Stimulated activated CD4-positive, alpha-beta T cell treated with anti-CD3 and anti-CD28 coated beads, TNF-alpha, amount 100 ng/mL, for 24 hours (primary cell): ENCODE data around the gene UGT1A6.
"Not testable (repeated sequence)": the region's sequence is repeated elsewhere in the genome, so short reads cannot be mapped to it uniquely, and the experiment has no call there.

ENCODE experiments used
- DNase-seq, 3 experiments: peaks; one replicate each; pipeline ENCODE4 v3.0.0-alpha.2; 2020; ENCODE audit warnings: low read depth in 3 of 3

Gene UGT1A6

GRCh38 chr2:233692648-233693047, at the start of gene UGT1A6:
Gene UGT1A6, plus strand, starts transcription at chr2:233692890. Its CDS starts 115 bp downstream, at chr2:233693005.
- DNase-seq: no peak

DNA sequence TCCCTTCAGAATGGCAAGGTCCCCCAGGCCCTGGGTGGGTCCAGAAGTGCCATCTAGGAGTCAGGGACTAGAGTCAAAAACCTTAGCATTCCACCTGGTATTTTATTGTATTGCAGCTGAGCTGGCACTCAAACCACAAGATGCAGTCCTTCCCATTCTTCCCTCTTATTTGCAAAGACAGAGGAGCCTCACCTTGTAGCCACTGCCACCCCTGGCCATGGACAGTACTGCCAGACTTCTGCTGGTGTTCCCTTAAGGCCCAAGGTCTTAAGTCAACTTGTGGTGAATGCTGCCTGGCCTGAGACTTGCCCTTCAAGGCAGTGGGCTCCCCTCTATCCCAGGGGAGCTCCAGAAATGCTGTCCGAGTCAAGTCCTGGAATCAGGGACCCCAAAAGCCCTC, 49.6 kb upstream of the UGT1A6 start:
- DNase-seq: no peak

GRCh38 chr2:233646033-233646432, 46.7 kb upstream of the UGT1A6 start:
- not testable (repeated sequence) for DNase-seq

DNA sequence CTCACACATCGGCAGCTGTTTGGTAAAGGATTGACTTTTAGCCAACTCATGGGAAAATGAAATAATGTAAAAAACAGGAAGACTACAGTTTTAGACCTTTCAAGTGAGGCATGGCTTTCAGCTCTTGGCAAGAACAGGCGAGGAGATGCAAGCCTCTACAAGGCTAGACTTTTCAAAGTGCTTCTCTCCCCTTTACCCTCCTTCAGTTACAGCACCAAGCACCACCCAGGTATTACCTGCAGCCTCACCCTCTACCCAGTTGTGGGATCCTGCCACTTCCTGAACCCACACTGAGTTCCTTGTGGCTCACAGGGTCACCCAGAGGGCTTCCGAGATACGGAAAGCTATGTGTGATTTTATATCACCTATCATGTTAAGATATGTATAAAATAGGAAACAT, 41.7 kb upstream of the UGT1A6 start:
- DNase-seq: no peak

GRCh38 chr2:233651430-233651829, 41.3 kb upstream of the UGT1A6 start:
- DNase-seq: no peak

- DNase-seq: no peak
Observed at GRCh38 chr2:233654501-233654900, 38.2 kb upstream of the UGT1A6 start.

DNA sequence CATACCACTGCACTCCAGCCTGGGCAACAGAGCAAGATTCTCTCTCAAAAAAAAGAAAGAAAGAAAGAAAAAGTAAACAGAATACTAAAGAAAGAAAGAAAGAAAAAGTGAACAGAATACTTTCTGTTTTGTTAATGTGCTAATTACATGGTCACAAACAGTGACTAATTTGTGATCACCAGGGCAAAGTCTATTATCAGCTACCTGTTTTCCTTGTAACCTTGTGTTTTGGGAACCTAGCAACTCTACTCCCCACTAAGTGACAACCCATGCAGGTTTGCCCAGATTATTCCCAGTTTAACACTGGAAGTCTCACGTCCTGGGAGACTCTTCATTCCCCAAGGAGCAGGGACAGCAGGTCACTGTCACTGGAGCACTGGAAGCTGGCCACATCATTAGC, 37.6 kb upstream of the UGT1A6 start:
- no peak for DNase-seq

DNA sequence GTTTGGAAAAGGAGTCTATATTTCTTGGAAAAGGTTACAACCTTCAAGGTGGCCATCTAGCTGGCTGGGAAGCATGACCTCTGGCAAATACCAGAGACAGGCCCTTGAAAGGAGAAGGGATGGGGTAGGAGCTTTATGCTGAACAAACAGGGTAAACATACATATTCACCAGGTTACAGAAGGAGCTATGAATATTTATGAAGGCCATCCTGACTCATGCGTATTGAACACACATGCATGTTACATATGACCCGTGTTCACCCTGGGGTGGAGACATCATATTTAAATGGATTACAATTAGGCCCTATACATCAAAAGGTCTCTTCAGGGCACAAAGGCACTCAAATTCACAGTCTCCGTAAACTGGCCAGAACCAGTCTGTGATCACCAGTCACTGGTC, 36.7 kb upstream of the UGT1A6 start:
- DNase-seq: not testable (repeated sequence)

DNA sequence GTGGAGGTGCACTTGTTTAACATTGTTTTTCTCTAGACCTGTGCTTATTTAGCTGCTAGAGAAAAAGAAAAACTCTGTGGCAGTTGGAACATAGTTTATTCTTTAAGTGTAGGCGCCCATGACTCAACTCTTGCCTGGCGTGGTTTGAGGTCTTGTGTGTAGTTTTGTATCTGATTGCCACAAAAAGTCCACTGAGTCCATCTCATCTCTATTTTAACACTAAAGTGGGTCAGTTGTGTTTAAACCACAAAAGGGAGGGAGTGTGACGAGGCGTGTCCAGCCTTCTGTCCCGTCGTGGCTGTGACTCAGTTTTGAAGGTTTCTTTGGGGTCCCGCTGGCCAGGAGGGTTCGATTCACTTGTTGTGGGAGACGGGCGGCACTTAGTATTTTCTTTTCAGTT, 36.2 kb upstream of the UGT1A6 start:
- DNase-seq: no peak

GRCh38 chr2:233658610-233659009, 34.1 kb upstream of the UGT1A6 start:
- DNase-seq: no peak

GRCh38 chr2:233663911-233664310, 28.8 kb upstream of the UGT1A6 start:
- no peak for DNase-seq

- no peak for DNase-seq
Observed at GRCh38 chr2:233668605-233669260, 24.0 kb upstream of the UGT1A6 start.

- DNase-seq: no peak
Observed at GRCh38 chr2:233671290-233672161, 21.2 kb upstream of the UGT1A6 start, which contains the start of gene UGT1A9. Gene UGT1A9, plus strand, starts transcription at chr2:233671898. Its CDS starts 37 bp downstream, at chr2:233671935.

DNA sequence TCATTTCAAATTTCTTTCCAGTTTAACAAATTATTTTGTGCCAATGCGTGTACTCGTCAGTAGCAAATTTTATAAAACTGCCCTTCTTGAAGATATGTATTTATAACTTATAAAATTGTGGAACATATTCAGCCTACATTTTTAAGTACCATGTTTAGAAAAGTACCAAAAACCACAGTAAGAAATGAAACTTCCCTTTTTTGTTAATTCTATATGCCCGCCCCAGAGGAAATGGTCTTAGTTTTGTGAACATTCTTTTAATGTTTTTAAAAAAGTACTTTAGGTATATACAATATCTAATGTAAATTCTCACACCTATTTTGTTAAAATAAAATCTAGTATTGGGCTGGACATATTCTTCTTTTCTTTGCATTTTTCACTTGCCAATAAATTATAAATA, 19.8 kb upstream of the UGT1A6 start:
- no peak for DNase-seq

- DNase-seq: no peak
Observed at GRCh38 chr2:233673896-233674295, 18.8 kb upstream of the UGT1A6 start.

GRCh38 chr2:233674314-233674713, 18.4 kb upstream of the UGT1A6 start:
- DNase-seq: no peak

DNA sequence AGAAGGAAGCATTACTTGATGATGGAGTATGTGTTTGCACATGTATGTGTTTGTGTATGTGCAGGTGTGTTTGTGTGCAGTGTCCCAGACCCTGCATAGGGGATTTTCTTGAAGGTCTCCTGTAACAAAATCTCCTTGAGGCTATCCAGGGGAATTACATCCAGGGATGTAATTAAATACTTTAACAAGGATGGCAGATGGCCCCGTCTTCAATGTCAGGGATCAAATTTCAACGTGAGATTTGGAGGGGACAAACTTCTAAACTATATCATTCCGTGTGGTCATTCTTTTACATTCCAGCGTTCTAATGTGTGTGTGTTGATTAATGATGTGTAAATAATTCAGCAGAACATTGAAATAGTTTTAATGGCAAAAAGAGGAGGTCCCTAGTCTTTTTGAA, 17.7 kb upstream of the UGT1A6 start:
- no peak for DNase-seq

- DNase-seq: no peak
Observed at GRCh38 chr2:233676046-233676445, 16.6 kb upstream of the UGT1A6 start.

GRCh38 chr2:233679196-233679595, 13.5 kb upstream of the UGT1A6 start:
- no peak for DNase-seq

GRCh38 chr2:233680361-233681045, 12.2 kb upstream of the UGT1A6 start:
- DNase-seq: no peak

DNA sequence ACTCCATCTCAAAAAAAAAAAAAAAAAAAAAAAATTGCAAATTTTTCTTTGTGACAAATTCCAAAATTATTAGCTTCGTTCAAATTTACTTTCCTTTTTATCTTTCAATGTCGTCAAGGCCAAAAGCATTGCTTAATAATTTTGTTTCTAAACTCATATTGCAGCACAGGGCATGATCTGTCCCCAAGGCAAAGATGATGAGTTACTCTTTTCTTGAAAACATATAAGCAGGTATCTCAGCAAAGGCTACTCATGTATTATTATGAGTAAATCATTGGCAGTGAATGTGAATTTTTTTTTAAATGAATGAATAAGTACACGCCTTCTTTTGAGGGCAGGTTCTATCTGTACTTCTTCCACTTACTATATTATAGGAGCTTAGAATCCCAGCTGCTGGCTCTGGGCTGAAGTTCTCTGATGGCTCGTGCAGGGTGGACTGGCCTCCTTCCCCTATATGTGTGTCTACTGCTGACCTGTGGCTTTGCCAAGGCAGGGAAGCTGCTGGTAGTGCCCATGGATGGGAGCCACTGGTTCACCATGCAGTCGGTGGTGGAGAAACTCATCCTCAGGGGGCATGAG, 11.1 kb upstream of the UGT1A6 start, which contains the start of gene UGT1A7:
Gene UGT1A7 (plus strand): TSS at position 381 of the 579 bp plus-strand sequence. CDS start 37 bp downstream, at position 418.
- no peak for DNase-seq

DNA sequence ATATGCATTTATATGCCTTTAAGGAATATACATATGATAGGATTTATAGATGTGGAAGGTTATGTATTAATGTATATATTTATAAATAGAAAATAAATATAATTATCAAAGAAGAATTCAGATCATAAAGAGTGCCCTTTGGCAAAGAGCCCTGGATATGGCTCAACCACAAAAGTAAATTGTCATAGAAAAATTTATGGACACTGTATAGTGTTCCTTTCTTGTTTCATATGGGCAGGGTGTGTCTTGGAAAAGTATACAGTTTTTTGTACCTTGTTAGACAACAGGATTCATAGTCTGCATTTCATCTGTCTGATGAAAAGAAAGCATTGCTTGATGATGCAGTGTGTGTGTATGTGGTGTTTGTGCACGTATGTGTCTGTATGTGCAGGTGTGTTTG, 8.1 kb upstream of the UGT1A6 start:
- no peak for DNase-seq
